Naive thymus-derived CD8-positive, alpha-beta T cell (primary cell): ENCODE data around the gene VSX1. TPM values are rescaled to one million over a fixed set of nuclear protein-coding genes. Genes with fewer than 3 reads are reported as not detected.
A peak's percentile ranks its signal among the peaks of the same experiment; 100 is the strongest.

Source experiments
- ATAC-seq, 2 donors: fragments of 150-1000 bp; cut with Tn5 transposase in 1 of 2; sonication (Bioruptor Pico), chemical (Tn5 transposase) in 1 of 2; 1 replicate in 1 of 2; 2 replicates in 1 of 2; pipeline ENCODE4 v1.10.0; 2021; ENCODE audit warnings: mild to moderate bottlenecking in 2 of 2, moderate library complexity in 2 of 2
- POLR2A ChIA-PET: fragments of 350-600 bp; sonication (Branson Sonifier 250); formaldehyde crosslinking; loops from one replicate; lab custom pipeline; 2021; ENCODE audit warnings: antibody characterized with exemption; lab: Charles Lee
- DNase-seq, 10 donors: peaks; one replicate each; pipeline versions ENCODE4 v3.0.0 to v3.0.0-alpha.2; 2020 to 2022
- H3K27ac Mint-ChIP-seq, 10 donors: one replicate each; pipeline ENCODE4 v1.8.0; 2020 to 2022; ENCODE audit warnings: mild to moderate bottlenecking in 10 of 10, mixed read lengths in 10 of 10, moderate library complexity in 4 of 10, inconsistent platforms in 1 of 10
- H3K27me3 Mint-ChIP-seq, 5 donors: one replicate each; pipeline ENCODE4 v1.8.0; 2021 to 2022; ENCODE audit warnings: mixed read lengths in 5 of 5
- H3K36me3 Mint-ChIP-seq, 3 donors: one replicate each; pipeline ENCODE4 v1.8.0; 2020 to 2022; ENCODE audit warnings: mixed read lengths in 3 of 3, mild to moderate bottlenecking in 2 of 3, inconsistent platforms in 1 of 3
- H3K4me1 Mint-ChIP-seq, 4 donors: one replicate each; pipeline ENCODE4 v1.8.0; 2021 to 2022; ENCODE audit warnings: mixed read lengths in 4 of 4
- H3K4me3 Mint-ChIP-seq, 10 donors: one replicate each; pipeline ENCODE4 v1.8.0; 2020 to 2022; ENCODE audit warnings: mild to moderate bottlenecking in 10 of 10, mixed read lengths in 10 of 10, moderate library complexity in 6 of 10, inconsistent platforms in 1 of 10
- H3K9me3 Mint-ChIP-seq, 9 donors: one replicate each; pipeline ENCODE4 v1.8.0; 2020 to 2022; ENCODE audit warnings: mixed read lengths in 9 of 9, mild to moderate bottlenecking in 3 of 9, inconsistent platforms in 1 of 9, moderate library complexity in 1 of 9
- polyA plus RNA-seq, 3 donors: library from polyadenylated mRNA; unstranded; fragments of 300-500 nt; fragmentation: Illumina TruSeq; gene quantifications; one replicate each; pipeline ENCODE4 v1.2.3, GENCODE V29; 2021
- total RNA-seq, 8 experiments: library from RNA in 2 of 8; stranded (reverse) in 2 of 8; gene quantifications; one replicate each; pipeline ENCODE4 v1.2.3 and lab custom pipeline; 2021 to 2026

The VSX1 gene
- total and polyA plus RNA-seq, 5 experiments from 2014 or later, result not detected

GRCh38 chr20:25103526-25103925 is 21.6 kb upstream of the VSX1 start:
- DNase-seq, result no peak
- H3K4me1 Mint-ChIP-seq, result peaks cover 5 to 13% (median 8%) of the 10 kb centered on the region in 4 donors
- no peak for ATAC-seq
- POLR2A ChIA-PET, result no interaction called here
- no peak overlapping the region for H3K27ac Mint-ChIP-seq
- no peaks in the 10 kb centered on the region for H3K36me3 Mint-ChIP-seq
- peaks cover 2 to 23% (median 17%) of the 10 kb centered on the region in 5 donors for H3K27me3 Mint-ChIP-seq
- H3K9me3 Mint-ChIP-seq, result peaks cover 0 to 3% (median 0%) of the 10 kb centered on the region in 9 donors
- no peak overlapping the region for H3K4me3 Mint-ChIP-seq

- no peak for ATAC-seq
- POLR2A ChIA-PET, result no interaction called here
- Mint-ChIP-seq H3K4me3 (no peak overlapping the region), H3K27ac (no peak overlapping the region), H3K27me3 (peaks cover 0 to 5% (median 2%) of the 10 kb centered on the region in 5 donors), H3K4me1 (peaks cover 5 to 13% (median 8%) of the 10 kb centered on the region in 4 donors), H3K9me3 (no peaks in the 10 kb centered on the region), H3K36me3 (no peaks in the 10 kb centered on the region)
- no peak for DNase-seq
These were observed 19.0 kb upstream of the VSX1 start for GRCh38 chr20:25100914-25101313.

DNA sequence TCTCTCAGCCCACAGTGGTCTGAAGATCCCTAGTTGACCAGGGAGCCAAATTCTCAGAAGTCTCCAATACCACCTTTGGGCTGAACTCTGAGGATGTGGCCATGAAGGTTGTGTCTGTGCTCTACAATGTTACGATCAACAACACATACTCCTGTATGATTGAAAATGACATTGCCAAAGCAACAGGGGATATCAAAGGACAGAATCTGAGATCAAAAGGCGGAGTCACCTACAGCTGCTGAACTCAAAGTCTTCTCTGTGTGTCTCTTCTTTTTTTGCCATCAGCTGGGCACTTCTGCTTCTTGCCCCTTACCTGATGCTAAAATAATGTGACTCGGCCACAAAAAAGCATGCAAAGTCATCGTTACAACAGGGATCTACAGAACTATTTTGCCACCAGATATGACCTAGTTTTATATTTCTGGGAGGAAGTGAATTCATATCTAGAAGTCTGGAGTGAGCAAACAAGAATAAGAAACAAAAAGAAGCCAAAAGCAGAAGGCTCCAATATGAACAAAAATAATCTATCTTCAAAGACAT is 17.7 kb upstream of the VSX1 start:
- peaks cover 0 to 5% (median 0%) of the 10 kb centered on the region in 5 donors for H3K27me3 Mint-ChIP-seq
- ATAC-seq (peak; percentile 42 to 64), DNase-seq (no peak)
- POLR2A ChIA-PET, result interaction anchor here (0.7 kb wide), 1 partner anchor 96 kb away, joined by 6 read pairs; the partner anchor contains the start of gene ENTPD6
- H3K9me3 Mint-ChIP-seq, result no peaks in the 10 kb centered on the region
- H3K4me1 Mint-ChIP-seq, result peaks cover 5 to 13% (median 8%) of the 10 kb centered on the region in 4 donors
- no peak overlapping the region for H3K4me3 Mint-ChIP-seq
- H3K27ac Mint-ChIP-seq, result peak overlapping the region in 1 of 10 donors; percentile 62
- H3K36me3 Mint-ChIP-seq, result no peaks in the 10 kb centered on the region

DNA sequence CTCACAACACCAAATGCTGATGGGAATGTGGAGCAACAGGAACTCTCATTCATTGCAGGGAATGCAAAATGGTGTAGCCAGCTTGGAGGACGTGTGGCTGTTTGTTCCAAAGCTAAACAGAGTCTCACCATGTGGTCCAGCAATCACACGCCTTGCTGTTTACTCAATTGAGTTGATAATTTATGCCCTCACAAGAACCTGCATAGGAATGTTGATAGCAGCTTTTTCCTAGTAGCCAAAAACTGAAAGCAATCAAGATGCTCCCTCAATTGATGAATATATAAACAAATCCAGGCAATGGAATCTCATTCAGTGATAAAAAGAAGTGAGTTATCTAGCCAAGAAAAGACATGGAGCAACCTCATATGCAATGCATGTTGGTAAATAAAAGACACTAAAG is 15.6 kb upstream of the VSX1 start:
- Mint-ChIP-seq H3K4me3 (no peak overlapping the region), H3K4me1 (peaks cover 5 to 13% (median 9%) of the 10 kb centered on the region in 4 donors), H3K36me3 (no peaks in the 10 kb centered on the region), H3K27me3 (no peaks in the 10 kb centered on the region), H3K9me3 (no peaks in the 10 kb centered on the region), H3K27ac (no peak overlapping the region)
- DNase-seq, result no peak
- no peak for ATAC-seq
- POLR2A ChIA-PET, result no interaction called here

- H3K4me1 Mint-ChIP-seq, result peaks cover 21 to 48% (median 32%) of the 10 kb centered on the region in 4 donors
- DNase-seq (peak; percentile 55 to 89 (median 78)), ATAC-seq (peak; percentile 99)
- POLR2A ChIA-PET, result interaction anchor here (0.6 to 3.3 kb wide), 6 partner anchors 33 to 1012 kb away, joined by 3 to 28 read pairs (median 4); partner anchors contain the start of genes ACSS1, APMAP and ENTPD6
- peak overlapping the region in 9 of 10 donors; percentile 21 to 76 (median 72) for H3K4me3 Mint-ChIP-seq
- H3K27ac Mint-ChIP-seq, result peak overlapping the region; percentile 39 to 95 (median 86)
- H3K27me3 Mint-ChIP-seq, result peaks cover under 1 to 12% (median 7%) of the 10 kb centered on the region in 5 donors
- H3K36me3 Mint-ChIP-seq, result no peaks in the 10 kb centered on the region
- H3K9me3 Mint-ChIP-seq, result no peaks in the 10 kb centered on the region
These were observed 8.8 kb upstream of the VSX1 start for GRCh38 chr20:25090492-25091429.

GRCh38 chr20:25089662-25090061 is 7.7 kb upstream of the VSX1 start:
- Mint-ChIP-seq H3K4me1 (peaks cover 21 to 52% (median 37%) of the 10 kb centered on the region in 4 donors), H3K27ac (peak overlapping the region in 3 of 10 donors; percentile 10 to 90 (median 84)), H3K36me3 (no peaks in the 10 kb centered on the region), H3K4me3 (no peak overlapping the region), H3K27me3 (peaks cover 5 to 17% (median 11%) of the 10 kb centered on the region in 5 donors), H3K9me3 (no peaks in the 10 kb centered on the region)
- no peak for DNase-seq
- no peak for ATAC-seq
- POLR2A ChIA-PET, result interaction anchor here (1.3 to 3.3 kb wide), 4 partner anchors 32 to 106 kb away, joined by 3 to 28 read pairs (median 9); partner anchors contain the start of genes ACSS1, APMAP and ENTPD6

GRCh38 chr20:25089096-25089495 is 7.2 kb upstream of the VSX1 start:
- H3K27ac Mint-ChIP-seq, result peak overlapping the region in 2 of 10 donors; percentile 25 to 50
- H3K27me3 Mint-ChIP-seq, result peaks cover 8 to 23% (median 16%) of the 10 kb centered on the region in 5 donors

GRCh38 chr20:25088267-25088666 is 6.3 kb upstream of the VSX1 start:
- peaks cover 13 to 31% (median 23%) of the 10 kb centered on the region in 5 donors for H3K27me3 Mint-ChIP-seq
- H3K4me1 Mint-ChIP-seq, result peaks cover 24 to 66% (median 50%) of the 10 kb centered on the region in 4 donors

More at GRCh38 chr20:25089096-25089495, 7.2 kb upstream of the VSX1 start:
- H3K4me1 Mint-ChIP-seq, result peaks cover 22 to 58% (median 43%) of the 10 kb centered on the region in 4 donors
- H3K36me3 Mint-ChIP-seq, result no peaks in the 10 kb centered on the region
- H3K4me3 Mint-ChIP-seq, result peak overlapping the region in 1 of 10 donors; percentile 15
- H3K9me3 Mint-ChIP-seq, result no peaks in the 10 kb centered on the region
- no peak for DNase-seq
- no peak for ATAC-seq
- POLR2A ChIA-PET, result interaction anchor here (3.3 kb wide), 1 partner anchor 31 kb away, joined by 28 read pairs; the partner anchor contains the start of gene ACSS1

DNA sequence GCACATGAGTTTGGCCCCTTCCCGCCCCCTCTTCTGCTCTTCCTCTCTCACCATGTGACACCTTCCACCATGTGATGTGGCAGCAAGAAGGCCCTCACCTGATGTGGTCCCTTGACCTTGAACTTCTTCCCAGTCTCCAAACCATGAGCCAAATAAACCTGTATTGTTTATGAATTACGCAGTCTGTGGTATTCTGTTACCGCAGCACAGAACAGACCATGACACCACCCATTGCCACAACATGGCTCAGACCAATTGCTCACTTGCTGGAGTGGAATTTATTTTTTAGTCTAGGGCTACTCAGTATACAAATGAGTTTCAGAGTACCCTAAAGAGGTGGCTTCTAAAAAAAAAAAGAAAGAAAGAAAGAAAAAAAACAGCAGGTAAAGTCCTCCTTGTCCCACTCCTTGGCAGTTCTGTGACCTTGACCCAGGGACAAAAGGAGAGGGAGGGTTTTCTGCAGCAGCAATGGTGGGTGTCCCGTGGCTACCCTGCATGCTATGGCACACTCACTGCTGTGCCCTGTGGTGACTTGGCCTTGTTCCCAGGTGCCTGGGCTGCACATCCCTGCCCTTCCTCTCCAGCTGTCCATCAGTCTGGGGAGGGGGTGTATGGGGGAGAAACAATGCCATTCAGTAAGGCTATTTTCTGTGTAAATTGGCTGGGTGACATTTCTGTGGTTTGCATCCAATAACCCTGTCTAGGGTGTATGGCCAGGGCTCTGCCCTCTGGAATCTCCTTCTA is 5.4 kb upstream of the VSX1 start:
- peaks cover 18 to 40% (median 28%) of the 10 kb centered on the region in 5 donors for H3K27me3 Mint-ChIP-seq
- POLR2A ChIA-PET, result no interaction called here
- peaks cover 25 to 71% (median 54%) of the 10 kb centered on the region in 4 donors for H3K4me1 Mint-ChIP-seq
- H3K4me3 Mint-ChIP-seq, result no peak overlapping the region
- H3K36me3 Mint-ChIP-seq, result peaks cover 0 to 4% (median 0%) of the 10 kb centered on the region in 3 donors
- ATAC-seq (no peak), DNase-seq (no peak)
- H3K9me3 Mint-ChIP-seq, result peaks cover 0 to 3% (median 0%) of the 10 kb centered on the region in 9 donors
- peak overlapping the region in 4 of 10 donors; percentile 37 to 75 (median 46) for H3K27ac Mint-ChIP-seq

More at GRCh38 chr20:25088267-25088666, 6.3 kb upstream of the VSX1 start:
- Mint-ChIP-seq H3K36me3 (peaks cover 0 to 2% (median 0%) of the 10 kb centered on the region in 3 donors), H3K27ac (no peak overlapping the region), H3K9me3 (no peaks in the 10 kb centered on the region), H3K4me3 (no peak overlapping the region)
- ATAC-seq, result no peak
- POLR2A ChIA-PET, result no interaction called here
- DNase-seq, result no peak

- H3K9me3 Mint-ChIP-seq, result peaks cover 0 to 4% (median 0%) of the 10 kb centered on the region in 9 donors
- ATAC-seq, result no peak
- H3K4me1 Mint-ChIP-seq, result peaks cover 16 to 64% (median 45%) of the 10 kb centered on the region in 4 donors
- peak overlapping the region in 2 of 10 donors; percentile 9 to 22 for H3K27ac Mint-ChIP-seq
- no peak for DNase-seq
- peak overlapping the region in 1 of 10 donors; percentile 31 for H3K4me3 Mint-ChIP-seq
- H3K36me3 Mint-ChIP-seq, result peaks cover 0 to 4% (median under 1%) of the 10 kb centered on the region in 3 donors
- POLR2A ChIA-PET, result interaction anchor here (1.7 kb wide), 1 partner anchor 27 kb away, joined by 6 read pairs; the partner anchor contains the start of gene ACSS1
- peaks cover 19 to 49% (median 35%) of the 10 kb centered on the region in 5 donors for H3K27me3 Mint-ChIP-seq
These were observed 4.0 kb upstream of the VSX1 start for GRCh38 chr20:25085756-25086495.

DNA sequence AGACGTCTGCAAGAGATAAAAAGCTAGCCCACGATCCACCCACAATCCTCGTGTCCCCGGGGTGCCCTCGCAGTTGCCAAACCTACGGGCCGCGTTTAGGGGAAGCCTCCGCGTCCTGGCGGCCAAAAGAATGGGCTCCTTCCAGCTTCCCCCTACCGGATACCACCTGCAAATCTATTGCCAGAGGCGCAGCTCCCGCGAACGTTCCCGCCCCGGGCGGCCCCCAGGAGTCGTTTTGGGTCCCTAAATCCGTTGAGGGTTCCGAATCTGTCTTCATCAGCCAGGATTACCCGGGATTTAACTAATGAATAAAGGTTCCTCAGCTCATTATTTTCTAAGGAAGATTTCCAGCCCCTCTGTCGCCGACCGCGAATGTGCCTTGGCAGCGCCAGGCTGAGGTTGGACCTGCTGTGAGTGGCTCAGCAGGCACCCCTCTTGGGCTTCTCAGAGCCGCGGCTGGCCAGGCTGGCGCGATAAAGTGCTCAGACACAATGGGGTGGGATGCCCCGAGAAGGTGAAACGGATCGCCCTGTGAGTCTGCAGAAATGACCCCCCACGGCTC is 2.8 kb upstream of the VSX1 start:
- peaks cover 11 to 55% (median 38%) of the 10 kb centered on the region in 4 donors for H3K4me1 Mint-ChIP-seq
- POLR2A ChIA-PET, result interaction anchor here (1.7 kb wide), 1 partner anchor 26 kb away, joined by 6 read pairs; the partner anchor contains the start of gene ACSS1
- H3K27ac Mint-ChIP-seq, result no peak overlapping the region
- peaks cover 0 to 4% (median 0%) of the 10 kb centered on the region in 9 donors for H3K9me3 Mint-ChIP-seq
- DNase-seq, result peak in 1 of 10 donors; percentile 29
- ATAC-seq, result peak; percentile 53 to 57
- peaks cover 0 to 5% (median 4%) of the 10 kb centered on the region in 3 donors for H3K36me3 Mint-ChIP-seq
- peak overlapping the region; percentile 36 to 76 (median 70) for H3K4me3 Mint-ChIP-seq
- peaks cover 29 to 62% (median 47%) of the 10 kb centered on the region in 5 donors for H3K27me3 Mint-ChIP-seq
